Measurements from ENCODE around the gene DAAM1. TPM values are rescaled to one million over a fixed set of nuclear protein-coding genes. Genes with fewer than 3 reads are reported as not detected.

Gene DAAM1
- total and polyA plus RNA-seq, 2 donors (not counting 1 experiment from before 2014, with no cell fraction given): 11.2 to 34.3 TPM

DNA sequence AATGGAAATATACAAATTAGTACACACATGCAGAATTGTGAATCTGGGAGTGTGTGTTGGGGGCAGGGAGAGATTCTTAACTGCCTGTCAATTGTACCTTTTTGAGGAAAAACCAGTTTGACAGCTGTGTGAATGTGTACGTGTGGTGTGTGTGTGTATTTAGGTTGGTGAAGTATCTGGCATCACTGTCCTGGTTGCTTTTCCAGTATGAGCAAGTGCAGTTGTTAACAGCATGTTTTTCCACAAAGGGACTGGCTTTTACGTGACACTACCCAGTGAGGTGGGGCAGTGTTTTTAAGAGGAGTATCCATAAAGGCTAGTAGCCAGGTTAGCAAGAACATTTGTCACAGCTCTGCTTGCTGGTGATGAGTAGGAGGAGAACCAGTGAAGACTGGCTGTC is 56.1 kb downstream of the DAAM1 start:
- POLR2A ChIA-PET: no interaction called here
- WGBS (ENCODE audit: insufficient coverage): 93% methylated on average over 2 of the region's 2 CpGs
- no peak overlapping the region for H3K4me2 ChIP-seq (replicated peaks; ENCODE audit: low read depth, low read length, poor library complexity, severe bottlenecking)

DNA sequence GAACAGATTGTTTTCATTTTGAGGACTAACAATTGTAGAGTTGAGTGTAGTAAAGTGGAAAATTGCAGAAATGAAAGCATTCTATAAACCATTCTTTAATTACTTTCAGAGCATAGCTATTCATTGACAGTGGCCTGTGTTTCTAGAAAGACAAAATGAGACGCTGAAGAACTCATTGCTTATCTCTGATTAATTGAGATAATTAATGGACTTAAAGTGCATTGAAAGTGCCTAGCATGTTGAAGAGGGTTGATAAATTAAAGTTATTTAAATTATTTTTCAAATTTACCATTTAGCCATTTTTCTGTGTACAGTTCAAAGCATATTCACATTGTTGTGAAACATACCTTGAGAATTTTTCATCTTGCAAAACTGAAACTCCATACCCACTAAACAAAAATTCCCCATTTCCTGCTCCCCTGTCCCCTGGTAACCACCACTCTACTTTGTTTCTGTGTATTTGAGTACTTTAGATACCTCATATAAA is 57.4 kb downstream of the DAAM1 start:
- Histone ChIP-seq H3K4me2 (replicated peaks; ENCODE audit: low read depth, low read length, poor library complexity, severe bottlenecking) (peak overlapping the region; percentile 34), H3K9ac (ENCODE audit: low read length) (no peak overlapping the region), H4K20me1 (ENCODE audit: control insufficient read depth, insufficient read depth, low read length, poor library complexity, severe bottlenecking) (no peaks in the 10 kb centered on the region), H2AFZ (ENCODE audit: insufficient read depth, low read depth, low read length, poor library complexity, severe bottlenecking) (no peak overlapping the region), H3K4me3 (ENCODE audit: control extremely low read depth in 1 of 5, extremely low read depth in 1 of 5, insufficient read depth in 1 of 5, low read depth in 2 of 5, low read length in 4 of 5) (no peak overlapping the region), H3K4me1 (ENCODE audit: control insufficient read depth in 2 of 2, insufficient read depth in 2 of 2, low read length in 2 of 2) (peaks cover 9 to 18% of the 10 kb centered on the region in 2 donors), H3K36me3 (replicated peaks in 1 of 2; ENCODE audit: control extremely low read depth in 1 of 2, control insufficient read depth in 1 of 2, extremely low read depth in 1 of 2, insufficient read depth in 2 of 2, low read length in 1 of 2) (no peaks in the 10 kb centered on the region), H3K9me3 (ENCODE audit: control extremely low read depth in 1 of 3, control insufficient read depth in 2 of 3, insufficient read depth in 1 of 3, low read length in 2 of 3) (no peaks in the 10 kb centered on the region), H3K27ac (ENCODE audit: low read length in 2 of 2) (peak overlapping the region in 1 of 2 donors; percentile 51), H3K79me2 (ENCODE audit: control insufficient read depth, insufficient read depth, low read length) (peaks cover 27% of the 10 kb centered on the region), H3K27me3 (replicated peaks in 1 of 4; ENCODE audit: control extremely low read depth in 1 of 4, control insufficient read depth in 3 of 4, insufficient read depth in 4 of 4, low read length in 3 of 4) (no peaks in the 10 kb centered on the region)
- H3K4me3 Mint-ChIP-seq: peak overlapping the region; percentile 53
- DNase-seq (peak; percentile 15), ATAC-seq (ENCODE audit: low read depth) (peak; percentile 33)
- CTCF ChIA-PET: no interaction called here
- no peaks in the 10 kb centered on the region for H3K9me3 Mint-ChIP-seq (ENCODE audit: insufficient read depth)
- H3K27ac Mint-ChIP-seq: peak overlapping the region; percentile 51
- no peaks in the 10 kb centered on the region for H3K27me3 Mint-ChIP-seq
- peaks cover 36% of the 10 kb centered on the region for H3K4me1 Mint-ChIP-seq
- intact Hi-C loops (cut with micrococcal nuclease): no loop called here
- POLR2A ChIA-PET: no interaction called here
- WGBS (ENCODE audit: insufficient coverage): no CpG with 5 or more reads among the region's 1 CpG
- no peak for TF ChIP-seq EZH2 (IDR thresholded peaks at IDR 0.05; ENCODE audit: borderline replicate concordance, insufficient read depth, low read depth, low read length, poor library complexity, severe bottlenecking)
- TF ChIP-seq, protein P1, sequence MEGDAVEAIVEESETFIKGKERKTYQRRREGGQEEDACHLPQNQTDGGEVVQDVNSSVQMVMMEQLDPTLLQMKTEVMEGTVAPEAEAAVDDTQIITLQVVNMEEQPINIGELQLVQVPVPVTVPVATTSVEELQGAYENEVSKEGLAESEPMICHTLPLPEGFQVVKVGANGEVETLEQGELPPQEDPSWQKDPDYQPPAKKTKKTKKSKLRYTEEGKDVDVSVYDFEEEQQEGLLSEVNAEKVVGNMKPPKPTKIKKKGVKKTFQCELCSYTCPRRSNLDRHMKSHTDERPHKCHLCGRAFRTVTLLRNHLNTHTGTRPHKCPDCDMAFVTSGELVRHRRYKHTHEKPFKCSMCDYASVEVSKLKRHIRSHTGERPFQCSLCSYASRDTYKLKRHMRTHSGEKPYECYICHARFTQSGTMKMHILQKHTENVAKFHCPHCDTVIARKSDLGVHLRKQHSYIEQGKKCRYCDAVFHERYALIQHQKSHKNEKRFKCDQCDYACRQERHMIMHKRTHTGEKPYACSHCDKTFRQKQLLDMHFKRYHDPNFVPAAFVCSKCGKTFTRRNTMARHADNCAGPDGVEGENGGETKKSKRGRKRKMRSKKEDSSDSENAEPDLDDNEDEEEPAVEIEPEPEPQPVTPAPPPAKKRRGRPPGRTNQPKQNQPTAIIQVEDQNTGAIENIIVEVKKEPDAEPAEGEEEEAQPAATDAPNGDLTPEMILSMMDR (IDR thresholded peaks at IDR 0.05): no peak

More for the DNA sequence above, 56.1 kb downstream of the DAAM1 start:
- intact Hi-C loops (cut with micrococcal nuclease): no loop called here
- Histone ChIP-seq H3K27ac (ENCODE audit: low read length in 2 of 2) (no peak overlapping the region), H3K36me3 (replicated peaks in 1 of 2; ENCODE audit: control extremely low read depth in 1 of 2, control insufficient read depth in 1 of 2, extremely low read depth in 1 of 2, insufficient read depth in 2 of 2, low read length in 1 of 2) (no peaks in the 10 kb centered on the region), H3K9ac (ENCODE audit: low read length) (no peak overlapping the region), H4K20me1 (ENCODE audit: control insufficient read depth, insufficient read depth, low read length, poor library complexity, severe bottlenecking) (no peaks in the 10 kb centered on the region), H2AFZ (ENCODE audit: insufficient read depth, low read depth, low read length, poor library complexity, severe bottlenecking) (no peak overlapping the region), H3K79me2 (ENCODE audit: control insufficient read depth, insufficient read depth, low read length) (peaks cover 26% of the 10 kb centered on the region), H3K27me3 (replicated peaks in 1 of 4; ENCODE audit: control extremely low read depth in 1 of 4, control insufficient read depth in 3 of 4, insufficient read depth in 4 of 4, low read length in 3 of 4) (no peaks in the 10 kb centered on the region), H3K4me3 (ENCODE audit: control extremely low read depth in 1 of 5, extremely low read depth in 1 of 5, insufficient read depth in 1 of 5, low read depth in 2 of 5, low read length in 4 of 5) (no peak overlapping the region), H3K9me3 (ENCODE audit: control extremely low read depth in 1 of 3, control insufficient read depth in 2 of 3, insufficient read depth in 1 of 3, low read length in 2 of 3) (no peaks in the 10 kb centered on the region), H3K4me1 (ENCODE audit: control insufficient read depth in 2 of 2, insufficient read depth in 2 of 2, low read length in 2 of 2) (peaks cover 16 to 26% of the 10 kb centered on the region in 2 donors)
- Mint-ChIP-seq H3K27me3 (no peaks in the 10 kb centered on the region), H3K4me3 (no peak overlapping the region), H3K27ac (no peak overlapping the region), H3K9me3 (ENCODE audit: insufficient read depth) (no peaks in the 10 kb centered on the region), H3K4me1 (peaks cover 46% of the 10 kb centered on the region)
- DNase-seq: no peak
- TF ChIP-seq EZH2 (IDR thresholded peaks at IDR 0.05; ENCODE audit: borderline replicate concordance, insufficient read depth, low read depth, low read length, poor library complexity, severe bottlenecking): no peak
- TF ChIP-seq, protein P1 (IDR thresholded peaks at IDR 0.05): no peak
- CTCF ChIA-PET: no interaction called here
- ATAC-seq (ENCODE audit: low read depth): no peak
